ENCODE data around the gene ILKAP.

The ILKAP gene

GRCh38 chr2:238133499-238134392 lies 69.7 kb downstream of the ILKAP start:
- no peak for DNase-seq

GRCh38 chr2:238132463-238133450 lies 70.7 kb downstream of the ILKAP start:
- DNase-seq, result no peak

- no peak for DNase-seq
Observed at GRCh38 chr2:238131761-238132462, 71.6 kb downstream of the ILKAP start.

- DNase-seq, result no peak
Observed at GRCh38 chr2:238130696-238131628, 72.5 kb downstream of the ILKAP start.

- DNase-seq, result no peak
Observed at GRCh38 chr2:238130111-238130695, 73.3 kb downstream of the ILKAP start.

- no peak for DNase-seq
Observed at GRCh38 chr2:238129166-238130010, 74.1 kb downstream of the ILKAP start.

- no peak for DNase-seq
Observed at GRCh38 chr2:238128534-238129001, 74.9 kb downstream of the ILKAP start.

- no peak for DNase-seq
Observed at GRCh38 chr2:238128061-238128440, 75.4 kb downstream of the ILKAP start.

GRCh38 chr2:238127165-238128060 lies 76.1 kb downstream of the ILKAP start:
- DNase-seq, result peak; percentile 55

- no peak for DNase-seq
Observed at GRCh38 chr2:238126775-238127164, 76.7 kb downstream of the ILKAP start.

- no peak for DNase-seq
Observed at GRCh38 chr2:238126338-238126737, 77.2 kb downstream of the ILKAP start.

GRCh38 chr2:238125127-238125885 lies 78.2 kb downstream of the ILKAP start:
- DNase-seq, result no peak

- DNase-seq, result no peak
Observed at GRCh38 chr2:238124488-238125126, 78.9 kb downstream of the ILKAP start.

- DNase-seq, result no peak
Observed at GRCh38 chr2:238123991-238124470, 79.5 kb downstream of the ILKAP start.

GRCh38 chr2:238123218-238123971 lies 80.1 kb downstream of the ILKAP start:
- DNase-seq, result no peak
